GM18526 (cell line): ENCODE data around the gene MTNR1B.

Source experiments
- POLR2A ChIP-seq: IDR thresholded peaks from 3 replicates; pipeline ENCODE4 v1.6.1; 2011; ENCODE audit not compliant: insufficient read length; ENCODE audit errors: extremely low read depth

MTNR1B gene

GRCh38 chr11:92969634-92970347, at the start of gene MTNR1B:
Gene MTNR1B (plus strand): TSS chr11:92969651. CDS start chr11:92969726, 75 bp downstream.
- TF ChIP-seq POLR2A = no peak

DNA sequence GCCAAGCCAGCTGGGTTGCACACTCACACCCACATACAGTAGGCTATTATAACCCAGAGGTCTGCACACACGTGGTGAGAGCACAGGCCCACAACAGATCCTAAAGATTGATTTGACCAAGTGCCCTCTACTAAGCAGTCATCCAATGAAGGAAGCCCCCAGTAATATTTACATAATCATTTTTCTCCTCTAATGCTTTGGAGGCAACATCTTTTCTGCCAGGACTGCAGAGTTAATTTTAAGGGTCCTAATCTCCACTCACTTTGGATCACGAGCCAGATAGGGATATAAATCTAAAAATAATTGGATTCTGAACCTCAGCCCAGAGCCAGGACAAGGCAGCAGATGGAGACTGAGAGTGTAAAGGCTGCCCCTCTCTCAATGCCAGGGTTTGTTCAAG, 49.1 kb upstream of the MTNR1B start:
- no peak for TF ChIP-seq POLR2A

GRCh38 chr11:92922731-92923130, 46.7 kb upstream of the MTNR1B start:
- no peak for TF ChIP-seq POLR2A

DNA sequence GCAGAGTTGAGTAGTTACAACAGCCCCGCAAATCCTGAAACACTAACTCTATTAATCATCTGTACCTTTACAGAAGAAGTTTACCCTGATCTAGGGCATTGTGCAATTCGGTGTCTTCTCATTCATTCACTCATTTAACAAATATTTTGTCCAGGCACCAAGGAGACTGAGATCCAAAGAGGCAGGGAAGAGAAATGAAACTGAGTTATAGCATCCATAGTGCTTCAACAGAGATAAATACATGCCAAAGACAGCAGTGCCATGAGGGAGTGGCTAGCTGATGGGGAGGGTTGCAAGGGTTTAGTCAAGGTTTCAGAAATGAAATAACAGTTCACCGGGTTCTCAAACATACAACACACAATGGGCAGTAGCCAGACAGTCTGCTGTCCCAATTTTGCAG, 40.2 kb upstream of the MTNR1B start:
- no peak for TF ChIP-seq POLR2A

GRCh38 chr11:92929653-92930052, 39.8 kb upstream of the MTNR1B start:
- TF ChIP-seq POLR2A = no peak

DNA sequence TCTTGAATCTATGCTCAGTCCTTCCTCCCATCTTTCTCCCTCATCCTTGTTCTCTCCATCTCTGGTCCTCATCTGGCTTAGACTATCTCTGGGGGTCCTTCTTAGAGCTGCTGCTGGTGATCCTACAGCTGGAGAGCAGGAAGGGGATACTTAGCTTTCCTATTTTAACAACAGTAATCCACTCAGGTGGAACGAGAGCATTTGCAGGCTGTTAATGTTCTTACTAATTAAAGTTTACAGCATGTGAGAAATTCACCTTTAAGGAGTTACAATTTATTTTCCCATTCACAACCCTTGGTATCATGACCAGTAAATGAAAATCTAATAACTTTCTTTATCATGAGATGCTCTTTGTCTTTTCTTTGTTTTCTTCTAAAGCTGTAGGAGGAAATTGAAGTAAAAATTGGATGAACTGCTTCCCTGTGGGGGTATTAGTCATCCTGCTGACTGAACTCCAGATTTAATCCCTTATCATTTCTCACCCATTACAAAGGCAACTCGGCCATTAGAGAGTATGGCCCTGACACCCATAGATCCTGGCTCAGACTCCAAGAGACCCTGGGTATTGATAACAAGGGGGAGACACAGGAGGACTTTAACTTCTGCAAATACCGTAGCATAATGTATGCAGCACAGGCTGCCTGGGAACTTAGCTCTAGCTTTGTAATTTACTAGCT, 37.6 kb upstream of the MTNR1B start:
- no peak for TF ChIP-seq POLR2A

DNA sequence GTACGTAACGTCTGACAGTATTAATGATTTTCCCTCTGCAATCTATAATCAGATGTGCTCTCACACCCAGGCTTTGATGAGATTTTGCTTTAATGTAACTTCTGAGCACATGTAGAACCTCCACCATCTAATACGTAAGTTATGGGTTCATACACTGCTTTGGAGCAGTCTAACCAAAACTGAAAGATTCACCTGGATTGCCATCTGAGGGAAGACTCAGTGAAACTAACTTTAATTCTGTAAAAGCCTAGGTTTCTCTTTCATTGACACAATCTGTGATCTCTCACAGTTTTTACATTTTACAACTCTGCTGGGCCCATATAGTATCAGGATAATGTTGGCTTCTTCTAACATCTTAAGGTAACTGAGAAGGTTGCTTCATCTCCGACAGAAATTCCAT, 30.1 kb upstream of the MTNR1B start:
- TF ChIP-seq POLR2A = no peak

GRCh38 chr11:92941676-92942571, 27.5 kb upstream of the MTNR1B start:
- no peak for TF ChIP-seq POLR2A

- TF ChIP-seq POLR2A = no peak
Observed at GRCh38 chr11:92946707-92947106, 22.7 kb upstream of the MTNR1B start.

DNA sequence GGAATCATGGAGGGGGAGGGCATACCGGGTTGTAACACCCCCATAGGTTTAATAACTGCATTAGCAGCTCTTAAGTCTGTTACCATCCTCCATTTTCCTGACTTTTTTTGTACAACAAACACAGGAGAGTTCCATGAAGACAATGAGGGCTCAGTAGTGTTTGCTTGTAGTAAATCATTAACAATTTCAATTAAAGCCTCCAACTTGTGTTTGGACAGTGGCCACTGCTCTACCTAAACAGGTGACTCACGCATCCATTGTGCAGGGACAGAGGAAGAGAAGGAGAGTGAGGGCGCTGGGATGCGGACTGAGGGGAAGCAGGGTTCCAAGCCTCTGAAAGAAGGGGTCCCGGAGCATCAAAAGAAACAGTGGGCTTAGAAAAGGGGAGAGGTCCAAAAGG, 21.3 kb upstream of the MTNR1B start:
- no peak for TF ChIP-seq POLR2A

DNA sequence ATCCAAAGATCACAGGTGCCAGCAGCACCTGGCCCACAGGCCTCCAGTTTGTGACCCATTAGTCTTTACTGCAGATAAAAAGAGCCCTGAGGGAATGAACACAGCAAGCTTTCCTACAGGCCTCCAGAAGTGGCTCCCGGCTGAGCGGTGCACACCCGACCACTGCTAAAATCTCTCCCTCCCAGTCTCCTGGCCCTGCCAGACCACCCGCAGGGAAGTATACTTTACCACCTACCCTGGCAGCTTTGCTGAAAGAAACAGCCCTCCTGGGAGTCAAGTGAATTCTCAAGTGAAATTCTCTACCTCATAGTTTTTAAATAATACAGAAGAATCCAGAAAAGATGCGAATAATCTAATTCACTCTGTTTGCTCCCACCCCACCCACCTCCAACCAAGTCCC, 15.4 kb upstream of the MTNR1B start:
- TF ChIP-seq POLR2A = no peak

DNA sequence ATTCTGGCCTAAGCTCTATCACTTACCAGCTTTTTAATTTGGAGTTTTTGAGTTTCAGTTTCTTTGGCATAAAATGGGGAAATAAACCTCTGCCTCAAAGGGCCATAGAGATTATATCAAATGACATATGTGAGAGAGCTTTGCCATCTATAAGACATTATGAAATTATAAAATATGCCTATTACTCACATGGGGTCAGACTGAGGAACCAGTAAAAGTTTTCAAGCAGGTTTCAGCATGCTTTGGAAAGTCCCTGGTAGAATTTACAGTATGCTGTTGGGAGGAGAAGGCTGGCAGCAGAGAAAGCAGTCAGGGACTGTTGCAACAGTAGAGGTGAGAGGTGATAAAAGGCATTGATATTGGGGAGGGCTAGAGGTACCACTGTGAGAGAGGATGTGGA, 13.6 kb upstream of the MTNR1B start:
- no peak for TF ChIP-seq POLR2A

DNA sequence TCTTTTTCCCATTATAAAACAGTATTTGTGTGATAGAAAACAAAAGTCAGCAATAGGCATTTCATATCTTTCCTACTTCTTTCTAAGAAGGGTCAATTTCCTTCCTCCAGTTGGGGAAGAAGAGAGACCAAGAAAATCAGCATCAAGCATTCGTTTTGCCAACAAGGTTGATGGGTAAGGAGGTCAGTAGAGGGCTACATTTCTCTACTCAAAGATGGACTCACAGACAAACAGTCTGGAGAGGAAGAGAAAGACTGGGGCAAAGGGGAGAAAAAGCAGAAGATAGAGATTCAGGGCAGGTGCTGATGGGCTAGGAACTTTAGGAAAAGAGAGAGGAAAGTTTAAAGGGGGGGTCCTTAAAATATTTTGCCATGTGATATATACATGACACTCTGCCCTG, 8.6 kb upstream of the MTNR1B start:
- TF ChIP-seq POLR2A = no peak

GRCh38 chr11:92962446-92962845, 7.0 kb upstream of the MTNR1B start:
- TF ChIP-seq POLR2A = no peak

GRCh38 chr11:92964471-92964870, 5.0 kb upstream of the MTNR1B start:
- TF ChIP-seq POLR2A = no peak

GRCh38 chr11:92965196-92965595, 4.3 kb upstream of the MTNR1B start:
- TF ChIP-seq POLR2A = no peak

DNA sequence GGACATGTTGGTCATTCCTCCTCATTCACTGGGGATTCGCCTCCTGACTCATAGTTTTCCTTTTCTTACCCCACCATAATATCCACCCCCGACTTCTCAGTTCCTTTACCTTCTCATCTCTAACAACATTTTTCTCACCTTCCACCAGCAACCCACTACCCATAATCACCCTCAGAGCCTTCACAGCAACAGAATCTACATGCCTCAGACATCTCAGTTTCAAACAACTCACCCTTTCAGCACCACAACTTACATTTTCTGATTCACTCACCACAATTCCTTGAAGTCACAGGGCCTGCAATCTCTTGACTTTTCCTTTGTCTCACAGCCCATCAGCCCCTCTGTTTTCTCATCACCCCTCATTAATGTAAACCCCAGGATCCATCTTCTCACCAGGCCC, 2.3 kb upstream of the MTNR1B start:
- TF ChIP-seq POLR2A = no peak

DNA sequence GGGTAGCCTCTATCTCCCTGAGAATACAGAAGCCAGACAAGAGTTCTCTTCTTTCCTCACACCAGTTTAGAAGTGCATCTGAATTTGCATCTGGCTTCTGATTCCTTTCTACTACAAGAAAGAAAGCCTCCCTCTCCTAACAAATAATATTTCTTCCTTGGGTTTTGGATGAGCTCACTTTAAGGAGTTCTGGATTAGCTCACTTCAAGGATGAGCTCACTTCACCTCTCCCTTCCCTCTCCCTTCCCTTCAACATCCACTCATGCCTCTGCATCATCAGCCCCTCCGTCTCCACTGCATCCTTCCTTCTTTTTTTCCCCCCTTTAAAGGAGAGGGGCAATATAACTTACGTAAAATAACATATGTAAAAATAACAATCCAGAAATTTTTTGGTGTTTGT, 1.6 kb upstream of the MTNR1B start:
- TF ChIP-seq POLR2A = no peak
